OCI-M2 (cell line): ENCODE measurements around the gene ITGA8.
"Not testable (repeated sequence)": the region's sequence is repeated elsewhere in the genome, so short reads cannot be mapped to it uniquely, and the experiment has no call there.

Experiments used
- DNase-seq: peaks from one replicate; lab custom pipeline; 2025; ENCODE audit not compliant: unreplicated experiment; lab: John Stamatoyannopoulos, UW

ITGA8 gene

GRCh38 chr10:15562578-15562977, 157.1 kb downstream of the ITGA8 start:
- DNase-seq = no peak

GRCh38 chr10:15562116-15562515, 157.6 kb downstream of the ITGA8 start:
- DNase-seq = no peak

- DNase-seq = no peak
These were observed 161.6 kb downstream of the ITGA8 start for GRCh38 chr10:15558136-15558535.

GRCh38 chr10:15557168-15557567, 162.6 kb downstream of the ITGA8 start:
- not testable (repeated sequence) for DNase-seq

GRCh38 chr10:15550950-15551349, 168.8 kb downstream of the ITGA8 start:
- no peak for DNase-seq

- DNase-seq = no peak
These were observed 171.4 kb downstream of the ITGA8 start for GRCh38 chr10:15548331-15548730.

- no peak for DNase-seq
These were observed 173.1 kb downstream of the ITGA8 start for GRCh38 chr10:15546606-15547005.

GRCh38 chr10:15545884-15546283, 173.8 kb downstream of the ITGA8 start:
- DNase-seq = no peak

- no peak for DNase-seq
These were observed 174.5 kb downstream of the ITGA8 start for GRCh38 chr10:15545266-15545665.

GRCh38 chr10:15543994-15544393, 175.7 kb downstream of the ITGA8 start:
- no peak for DNase-seq

GRCh38 chr10:15542817-15543216, 176.9 kb downstream of the ITGA8 start:
- no peak for DNase-seq

- no peak for DNase-seq
These were observed 178.3 kb downstream of the ITGA8 start for GRCh38 chr10:15541376-15541775.

GRCh38 chr10:15540727-15541126, 179.0 kb downstream of the ITGA8 start:
- no peak for DNase-seq

GRCh38 chr10:15539262-15539661, 180.5 kb downstream of the ITGA8 start:
- DNase-seq = no peak

GRCh38 chr10:15534928-15535538, 184.7 kb downstream of the ITGA8 start:
- not testable (repeated sequence) for DNase-seq

GRCh38 chr10:15531927-15532722, 187.6 kb downstream of the ITGA8 start:
- no peak for DNase-seq

GRCh38 chr10:15528859-15529239, 190.9 kb downstream of the ITGA8 start:
- no peak for DNase-seq

GRCh38 chr10:15526754-15527153, 193.0 kb downstream of the ITGA8 start:
- no peak for DNase-seq

GRCh38 chr10:15521328-15521903, 198.3 kb downstream of the ITGA8 start:
- DNase-seq = no peak

- DNase-seq = no peak
These were observed 201.5 kb downstream of the ITGA8 start for GRCh38 chr10:15518250-15518649.

- no peak for DNase-seq
These were observed 203.3 kb downstream of the ITGA8 start for GRCh38 chr10:15516256-15517085.
